MM.1S (cell line): Measurements from ENCODE around the gene HCN1.

ENCODE experiments used
- DNase-seq: peaks from one replicate; pipeline ENCODE4 v3.0.0-alpha.2; 2015
- H2AFZ ChIP-seq: fragments of 300-600 bp; sonication (generic); 2 replicates; pipeline ENCODE4 v1.6.0; 2016; ENCODE audit warnings: antibody characterized with exemption, low read length
- H3F3A ChIP-seq: fragments of 300-600 bp; sonication (generic); 2 replicates; pipeline ENCODE4 v1.6.1; 2016; ENCODE audit warnings: mild to moderate bottlenecking, antibody characterized with exemption, low read length, moderate library complexity, mixed read lengths; ENCODE audit not compliant: insufficient read depth
- H3K27ac ChIP-seq: fragments of 300-600 bp; sonication (generic); 2 replicates; pipeline ENCODE4 v1.5.1; 2016; ENCODE audit warnings: mild to moderate bottlenecking, low read length
- H3K27me3 ChIP-seq: fragments of 300-600 bp; sonication (generic); replicated peaks from 2 replicates; pipeline ENCODE4 v1.6.0; 2016; ENCODE audit warnings: low read length; ENCODE audit not compliant: insufficient read depth
- H3K36me3 ChIP-seq: fragments of 300-600 bp; sonication (generic); replicated peaks from 2 replicates; pipeline ENCODE4 v1.6.1; 2016; ENCODE audit warnings: mild to moderate bottlenecking, low read length, mixed read lengths; ENCODE audit not compliant: insufficient read depth
- H3K4me1 ChIP-seq: fragments of 300-600 bp; sonication (generic); 2 replicates; pipeline ENCODE4 v1.6.1; 2016; ENCODE audit warnings: low read length, mixed read lengths
- H3K4me2 ChIP-seq: fragments of 300-600 bp; sonication (generic); 2 replicates; pipeline ENCODE4 v1.6.0; 2016; ENCODE audit warnings: low read depth, low read length
- H3K4me3 ChIP-seq: fragments of 300-600 bp; sonication (generic); 2 replicates; pipeline ENCODE4 v1.5.1; 2016; ENCODE audit warnings: low read length, mixed read lengths
- H3K79me2 ChIP-seq: fragments of 300-600 bp; sonication (generic); 2 replicates; pipeline ENCODE4 v1.6.1; 2016; ENCODE audit warnings: mixed run types, low read length, mixed read lengths
- H3K9ac ChIP-seq: fragments of 300-600 bp; sonication (generic); 2 replicates; pipeline ENCODE4 v1.6.1; 2016; ENCODE audit warnings: low read length, mixed read lengths
- H3K9me2 ChIP-seq: fragments of 300-600 bp; sonication (generic); replicated peaks from 2 replicates; pipeline ENCODE4 v1.6.1; 2016; ENCODE audit warnings: mild to moderate bottlenecking, low read length, mixed read lengths; ENCODE audit not compliant: insufficient read depth
- H3K9me3 ChIP-seq: fragments of 300-600 bp; sonication (generic); replicated peaks from 2 replicates; pipeline ENCODE4 v1.6.1; 2016; ENCODE audit warnings: mild to moderate bottlenecking, low read length, mixed read lengths; ENCODE audit not compliant: insufficient read depth
- H4K20me1 ChIP-seq: fragments of 300-600 bp; sonication (generic); 2 replicates; pipeline ENCODE4 v1.6.1; 2016; ENCODE audit warnings: mild to moderate bottlenecking, low read length, moderate library complexity, mixed read lengths; ENCODE audit not compliant: insufficient read depth
- EZH2 ChIP-seq: fragments of 300-600 bp; sonication (generic); optimal IDR thresholded peaks from 2 replicates; pipeline ENCODE3; 2017; ENCODE audit warnings: low read depth, mild to moderate bottlenecking, antibody characterized with exemption, low read length, mixed read lengths
- EZH2phosphoT487 ChIP-seq: fragments of 300-600 bp; sonication (generic); IDR thresholded peaks from 2 replicates; pipeline ENCODE4 v1.6.1; 2018; ENCODE audit warnings: antibody characterized with exemption, low read length
- TF ChIP-seq, protein P1 (sequence below): fragments of 300-600 bp; sonication (generic); IDR thresholded peaks from 2 replicates; pipeline ENCODE4 v1.5.1; 2016; ENCODE audit warnings: antibody characterized with exemption, low read length, mixed read lengths

The HCN1 gene

DNA sequence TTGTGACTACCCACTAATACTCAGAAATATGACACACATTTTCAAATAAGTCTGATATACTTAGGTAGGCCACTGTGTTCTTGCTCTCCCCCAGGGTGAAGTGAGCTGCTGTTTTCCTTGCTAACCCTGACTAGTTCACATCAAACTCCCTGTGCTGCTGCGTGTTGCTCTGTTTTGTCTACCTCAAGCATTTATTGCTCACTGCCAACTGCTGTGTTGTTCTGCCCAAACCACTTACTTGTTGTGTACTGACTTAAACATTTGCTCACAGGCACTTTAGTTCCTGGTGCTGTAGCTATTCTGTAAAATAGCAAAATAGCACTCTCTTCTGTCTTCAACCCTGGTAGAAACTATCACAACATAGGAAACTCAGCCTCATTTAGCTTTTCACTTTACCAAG is 255.7 kb downstream of the HCN1 start:
- no peak for TF ChIP-seq EZH2phosphoT487
- TF ChIP-seq, protein P1, sequence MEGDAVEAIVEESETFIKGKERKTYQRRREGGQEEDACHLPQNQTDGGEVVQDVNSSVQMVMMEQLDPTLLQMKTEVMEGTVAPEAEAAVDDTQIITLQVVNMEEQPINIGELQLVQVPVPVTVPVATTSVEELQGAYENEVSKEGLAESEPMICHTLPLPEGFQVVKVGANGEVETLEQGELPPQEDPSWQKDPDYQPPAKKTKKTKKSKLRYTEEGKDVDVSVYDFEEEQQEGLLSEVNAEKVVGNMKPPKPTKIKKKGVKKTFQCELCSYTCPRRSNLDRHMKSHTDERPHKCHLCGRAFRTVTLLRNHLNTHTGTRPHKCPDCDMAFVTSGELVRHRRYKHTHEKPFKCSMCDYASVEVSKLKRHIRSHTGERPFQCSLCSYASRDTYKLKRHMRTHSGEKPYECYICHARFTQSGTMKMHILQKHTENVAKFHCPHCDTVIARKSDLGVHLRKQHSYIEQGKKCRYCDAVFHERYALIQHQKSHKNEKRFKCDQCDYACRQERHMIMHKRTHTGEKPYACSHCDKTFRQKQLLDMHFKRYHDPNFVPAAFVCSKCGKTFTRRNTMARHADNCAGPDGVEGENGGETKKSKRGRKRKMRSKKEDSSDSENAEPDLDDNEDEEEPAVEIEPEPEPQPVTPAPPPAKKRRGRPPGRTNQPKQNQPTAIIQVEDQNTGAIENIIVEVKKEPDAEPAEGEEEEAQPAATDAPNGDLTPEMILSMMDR = no peak
- no peak for TF ChIP-seq EZH2
- H3K4me2 ChIP-seq = no peak overlapping the region
- no peaks in the 10 kb centered on the region for H3K4me1 ChIP-seq
- no peak for DNase-seq
- H3K9ac ChIP-seq = no peak overlapping the region
- H3K27ac ChIP-seq = no peak overlapping the region
- H3K36me3 ChIP-seq = no peaks in the 10 kb centered on the region
- no peaks in the 10 kb centered on the region for H3F3A ChIP-seq
- H3K9me3 ChIP-seq = no peaks in the 10 kb centered on the region
- no peak overlapping the region for H3K4me3 ChIP-seq
- no peaks in the 10 kb centered on the region for H3K27me3 ChIP-seq
- no peak overlapping the region for H2AFZ ChIP-seq
- H3K79me2 ChIP-seq = no peaks in the 10 kb centered on the region
- H3K9me2 ChIP-seq = no peaks in the 10 kb centered on the region
- no peaks in the 10 kb centered on the region for H4K20me1 ChIP-seq

DNA sequence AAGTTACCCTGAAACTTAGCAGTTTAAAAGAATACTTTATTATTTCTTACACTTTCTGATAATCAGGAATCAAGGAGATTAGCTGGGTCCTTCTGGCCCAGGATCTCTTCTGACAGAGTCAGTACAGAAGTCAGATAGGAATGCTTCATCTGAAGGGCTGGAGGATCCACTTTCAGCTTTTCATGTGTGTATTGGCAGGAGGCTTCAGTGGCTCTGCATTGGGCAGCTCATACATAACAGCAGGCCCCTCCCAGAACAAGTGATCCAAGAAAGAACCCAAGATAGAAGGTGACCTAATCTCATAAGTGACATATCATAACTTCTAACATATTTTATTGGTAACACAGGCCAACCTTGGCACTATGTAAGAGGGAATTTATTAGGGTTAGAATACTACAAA is 258.4 kb downstream of the HCN1 start:
- Histone ChIP-seq H3K36me3 (no peaks in the 10 kb centered on the region), H3K4me3 (no peak overlapping the region), H3F3A (no peaks in the 10 kb centered on the region), H3K9me2 (no peaks in the 10 kb centered on the region), H3K79me2 (no peaks in the 10 kb centered on the region), H3K4me1 (no peaks in the 10 kb centered on the region), H3K27ac (no peak overlapping the region), H3K4me2 (no peak overlapping the region), H3K9ac (no peak overlapping the region), H3K9me3 (no peaks in the 10 kb centered on the region), H2AFZ (no peak overlapping the region), H4K20me1 (no peaks in the 10 kb centered on the region), H3K27me3 (no peaks in the 10 kb centered on the region)
- TF ChIP-seq, protein P1 = no peak
- no peak for TF ChIP-seq EZH2phosphoT487
- no peak for DNase-seq

DNA sequence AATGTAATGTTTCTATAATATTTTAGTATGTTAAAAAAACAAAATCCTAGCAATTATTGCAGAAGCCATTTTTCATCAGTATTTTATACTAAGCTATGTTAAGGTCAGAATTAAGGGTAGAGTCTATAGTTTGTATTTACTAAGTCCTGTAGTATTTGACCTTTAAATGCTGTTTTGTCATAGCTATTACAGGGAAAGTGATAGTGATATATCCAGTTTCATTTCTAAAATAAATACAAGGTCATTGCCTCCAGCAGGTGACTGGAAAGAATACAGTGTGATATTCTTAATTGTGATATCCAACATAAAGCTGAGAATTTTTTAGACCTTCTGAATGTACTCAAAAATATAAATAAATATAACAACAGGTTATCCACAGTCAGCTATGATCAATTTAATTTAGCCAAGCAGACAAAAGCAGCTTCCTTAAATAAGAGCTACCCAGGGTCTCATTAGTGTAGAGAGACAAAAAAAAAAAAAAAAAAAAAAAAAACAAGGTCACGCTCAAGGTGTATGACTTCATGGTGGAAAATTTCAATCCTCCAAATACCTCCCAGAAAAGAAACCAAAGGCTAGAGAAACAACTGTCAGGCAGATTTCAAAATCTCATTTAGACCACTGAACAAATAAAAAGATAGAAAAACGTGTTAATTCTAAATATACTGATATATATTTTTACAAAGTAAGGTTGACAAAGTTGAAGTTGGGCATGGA is 278.7 kb downstream of the HCN1 start:
- TF ChIP-seq, protein P1 = no peak
- no peak for TF ChIP-seq EZH2phosphoT487
- TF ChIP-seq EZH2 = no peak
- no peak overlapping the region for H3K4me2 ChIP-seq
- no peaks in the 10 kb centered on the region for H3K9me3 ChIP-seq
- H3K4me1 ChIP-seq = no peaks in the 10 kb centered on the region
- no peaks in the 10 kb centered on the region for H3K79me2 ChIP-seq
- H3K4me3 ChIP-seq = no peak overlapping the region
- no peaks in the 10 kb centered on the region for H3K9me2 ChIP-seq
- H2AFZ ChIP-seq = no peak overlapping the region
- H3K27ac ChIP-seq = no peak overlapping the region
- H3K27me3 ChIP-seq = no peaks in the 10 kb centered on the region
- no peaks in the 10 kb centered on the region for H3F3A ChIP-seq
- H4K20me1 ChIP-seq = no peaks in the 10 kb centered on the region
- no peak overlapping the region for H3K9ac ChIP-seq
- H3K36me3 ChIP-seq = no peaks in the 10 kb centered on the region
- DNase-seq = no peak
